Upper lobe of right lung (tissue), 1 donor: ENCODE data around the gene HSD17B8. TPM values are rescaled to one million over a fixed set of nuclear protein-coding genes. Genes with fewer than 3 reads are reported as not detected.

Source experiments
- ATAC-seq: fragments of 200-7000 bp; cut with Tn5 transposase; one replicate; pipeline ENCODE4 v1.9.1; 2020; ENCODE audit warnings: mild to moderate bottlenecking, moderate library complexity
- DNase-seq: peaks from one replicate; pipeline ENCODE4 v3.0.0-alpha.2; 2020
- H3K27ac ChIP-seq: fragments of 200-600 bp; one replicate; pipeline ENCODE4 v1.8.0; 2022
- H3K27me3 ChIP-seq: fragments of 200-600 bp; one replicate; pipeline ENCODE4 v1.8.0; 2022; ENCODE audit warnings: mild to moderate bottlenecking
- H3K36me3 ChIP-seq: fragments of 200-600 bp; one replicate; pipeline ENCODE4 v1.8.0; 2022
- H3K4me1 ChIP-seq: fragments of 200-600 bp; one replicate; pipeline ENCODE4 v1.8.0; 2022
- H3K4me3 ChIP-seq: fragments of 200-600 bp; one replicate; pipeline ENCODE4 v1.8.0; 2022; ENCODE audit warnings: mild to moderate bottlenecking
- H3K9me3 ChIP-seq: fragments of 200-600 bp; one replicate; pipeline ENCODE4 v1.8.0; 2022
- CTCF ChIP-seq: fragments of 200-600 bp; IDR thresholded peaks from one replicate; pipeline ENCODE4 v1.8.0; 2022; ENCODE audit warnings: antibody characterized with exemption
- intact Hi-C: fragments of 100-400 bp; cut with DNase I; formaldehyde crosslinking; loops from one replicate; pipeline ENCODE4 v1.11.0; 2022
- total RNA-seq: library from RNA; stranded (reverse); fragmentation: NEBNext Ultra II Directional; extraction: Animal tissue kit (Norgen Biotek cat#: 25700); gene quantifications from one replicate; pipeline ENCODE4 v1.2.1, GENCODE V29; 2021
- donor health status: DM: no; HTN: yes; CAD: no; lungs with severe emphysema.

HSD17B8 gene
- total RNA-seq, 1 donor from 2014 or later, result 14.7 TPM

GRCh38 chr6:33161354-33162331 lies 42.8 kb upstream of the HSD17B8 start:
- Histone ChIP-seq H3K27ac (no peak overlapping the region), H3K36me3 (no peaks in the 10 kb centered on the region), H3K4me3 (peak overlapping the region; percentile 56), H3K9me3 (no peaks in the 10 kb centered on the region), H3K27me3 (no peaks in the 10 kb centered on the region), H3K4me1 (peaks cover 13% of the 10 kb centered on the region)
- TF ChIP-seq CTCF, result peak; percentile 93
- DNase-seq (peak; percentile 93), ATAC-seq (peak; percentile 95)
- intact Hi-C loops, result loop anchor here (10.0 kb wide), 1 partner anchor 83 kb away; no protein-coding TSS in a partner anchor

GRCh38 chr6:33163540-33163939 lies 40.9 kb upstream of the HSD17B8 start:
- DNase-seq (no peak), ATAC-seq (no peak)
- H3K4me3 ChIP-seq, result no peak overlapping the region
- peaks cover 13% of the 10 kb centered on the region for H3K4me1 ChIP-seq
- H3K36me3 ChIP-seq, result no peaks in the 10 kb centered on the region
- no peak for TF ChIP-seq CTCF
- intact Hi-C loops, result loop anchor here (10.0 kb wide), 1 partner anchor 81 kb away; no protein-coding TSS in a partner anchor
- no peaks in the 10 kb centered on the region for H3K9me3 ChIP-seq
- H3K27ac ChIP-seq, result no peak overlapping the region
- no peaks in the 10 kb centered on the region for H3K27me3 ChIP-seq

DNA sequence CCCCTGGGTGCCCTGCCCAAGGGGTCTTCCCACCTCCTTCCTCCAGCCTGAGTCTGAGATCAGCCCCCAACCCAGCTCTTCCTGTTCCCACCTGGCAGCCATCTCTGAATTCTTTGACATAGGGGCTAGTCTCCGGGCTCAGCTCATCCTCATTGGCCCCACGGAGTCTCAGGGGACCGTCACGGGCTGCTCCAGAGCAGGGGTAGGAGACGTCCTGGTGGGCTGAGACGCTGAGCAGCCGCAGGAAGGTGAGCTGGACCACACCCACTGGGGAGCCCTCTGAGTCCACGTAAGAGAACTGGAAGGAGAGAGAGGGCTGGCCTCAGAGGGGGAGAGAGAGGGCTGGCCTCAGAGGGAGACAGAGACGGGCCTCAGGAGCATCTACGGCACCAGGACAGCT lies 40.3 kb upstream of the HSD17B8 start:
- TF ChIP-seq CTCF, result no peak
- Histone ChIP-seq H3K9me3 (no peaks in the 10 kb centered on the region), H3K36me3 (no peaks in the 10 kb centered on the region), H3K27ac (no peak overlapping the region), H3K4me1 (peaks cover 13% of the 10 kb centered on the region), H3K4me3 (no peak overlapping the region), H3K27me3 (no peaks in the 10 kb centered on the region)
- intact Hi-C loops, result loop anchor here (10.0 kb wide), 1 partner anchor 81 kb away; no protein-coding TSS in a partner anchor
- DNase-seq (no peak), ATAC-seq (no peak)

GRCh38 chr6:33164665-33165373 lies 39.6 kb upstream of the HSD17B8 start:
- H3K4me1 ChIP-seq, result peaks cover 13% of the 10 kb centered on the region
- DNase-seq, result no peak
- intact Hi-C loops, result loop anchor here (10.0 kb wide), 1 partner anchor 80 kb away; no protein-coding TSS in a partner anchor

More at GRCh38 chr6:33164665-33165373, 39.6 kb upstream of the HSD17B8 start:
- TF ChIP-seq CTCF, result no peak
- Histone ChIP-seq H3K27me3 (no peaks in the 10 kb centered on the region), H3K9me3 (no peaks in the 10 kb centered on the region), H3K36me3 (no peaks in the 10 kb centered on the region), H3K27ac (no peak overlapping the region), H3K4me3 (no peak overlapping the region)
- ATAC-seq, result no peak
